HepG2 (cell line): ENCODE measurements around the gene CLIC6. TPM values are rescaled to one million over a fixed set of nuclear protein-coding genes. Genes with fewer than 3 reads are reported as not detected.

Source experiments
- BRF2 ChIP-seq: sonication (generic); formaldehyde crosslinking; IDR thresholded peaks from 2 replicates; pipeline ENCODE4 v1.8.1; 2022; ENCODE audit warnings: mild to moderate bottlenecking, missing genetic modification reagents
- GABPB1 ChIP-seq: IDR thresholded peaks from 2 replicates; pipeline ENCODE4 v1.6.1; 2016; ENCODE audit warnings: mild to moderate bottlenecking, missing genetic modification reagents, moderate library complexity, missing compliant biosample characterization
- HIC2 ChIP-seq: sonication (generic); formaldehyde crosslinking; IDR thresholded peaks from 2 replicates; pipeline ENCODE4 v1.9.0; 2022; ENCODE audit warnings: low read depth, missing genetic modification reagents
- NFAT5 ChIP-seq: sonication (generic); formaldehyde crosslinking; IDR thresholded peaks from 2 replicates; pipeline ENCODE4 v1.4.0; 2020; ENCODE audit warnings: missing genetic modification reagents
- NFYC ChIP-seq: IDR thresholded peaks from 2 replicates; pipeline ENCODE4 v1.6.1; 2016; ENCODE audit warnings: missing genetic modification reagents, missing compliant biosample characterization
- RBM22 ChIP-seq: fragments of 200-400 bp; formaldehyde crosslinking; optimal IDR thresholded peaks from 2 replicates; pipeline ENCODE3; 2017; ENCODE audit warnings: mild to moderate bottlenecking, low read length, moderate library complexity
- SNAPC5 ChIP-seq: sonication (generic); formaldehyde crosslinking; IDR thresholded peaks from 2 replicates; pipeline ENCODE4 v1.8.1; 2023; ENCODE audit warnings: mild to moderate bottlenecking, missing genetic modification reagents, borderline replicate concordance
- ZBTB20 ChIP-seq: sonication (generic); formaldehyde crosslinking; IDR thresholded peaks from 2 replicates; pipeline ENCODE4 v1.8.1; 2023; ENCODE audit warnings: missing genetic modification reagents, low read depth, mild to moderate bottlenecking, borderline replicate concordance
- ZBTB33 ChIP-seq: sonication (generic); formaldehyde crosslinking; IDR thresholded peaks from 2 replicates; pipeline ENCODE4 v1.4.0; 2020; ENCODE audit warnings: missing genetic modification reagents
- ZFYVE20 ChIP-seq: sonication (generic); formaldehyde crosslinking; IDR thresholded peaks from 2 replicates; pipeline ENCODE4 v1.8.0; 2023; ENCODE audit warnings: low read depth, mild to moderate bottlenecking, moderate library complexity, missing genetic modification reagents, borderline replicate concordance
- ZNF576 ChIP-seq: sonication (generic); formaldehyde crosslinking; IDR thresholded peaks from 2 replicates; pipeline ENCODE4 v1.4.0; 2020; ENCODE audit warnings: mild to moderate bottlenecking, missing genetic modification reagents
- ZNF607 ChIP-seq: sonication (generic); formaldehyde crosslinking; IDR thresholded peaks from 2 replicates; pipeline ENCODE4 v1.5.1; 2020; ENCODE audit warnings: missing genetic modification reagents, mild to moderate bottlenecking, borderline replicate concordance
- ZNF710 ChIP-seq: sonication (generic); formaldehyde crosslinking; IDR thresholded peaks from 2 replicates; pipeline ENCODE4 v1.5.0; 2020; ENCODE audit warnings: mild to moderate bottlenecking, missing genetic modification reagents, borderline replicate concordance
- ZNF720 ChIP-seq: sonication (generic); formaldehyde crosslinking; IDR thresholded peaks from 2 replicates; pipeline ENCODE4 v1.4.0; 2020; ENCODE audit warnings: missing genetic modification reagents
- polyA plus RNA-seq, 8 experiments: library from polyadenylated mRNA; depleted of rRNA in 3 of 8; stranded (reverse) in 7 of 8; unstranded in 1 of 8; fragments of >200 nt; fragmentation: Illumina TruSeq in 4 of 8; extraction: Trizol in 4 of 8; gene quantifications; 2 replicates each; pipeline versions ENCODE4 v1.2.1 to v1.2.3, GENCODE V29; 2011 to 2016; ENCODE audit warnings: low read depth in 4 of 8, missing spikeins in 1 of 8, mixed read lengths in 1 of 8; ENCODE audit not compliant: insufficient read depth in 1 of 8
- total RNA-seq, 5 experiments: library from RNA; depleted of rRNA; stranded (reverse); fragments of >200 nt; fragmentation: Illumina TruSeq; extraction: Trizol; gene quantifications; 2 replicates each; pipeline ENCODE4 v1.2.3, GENCODE V29; 2016; ENCODE audit warnings: low read depth in 1 of 5

The CLIC6 gene
- total and polyA plus RNA-seq, 2 of the 13 experiments (the other 11 are each of a cell fraction or from before 2014, with no cell fraction given), result not detected

GRCh38 chr21:34745557-34746255 lies 76.9 kb downstream of the CLIC6 start (continued):
- TF ChIP-seq BRF2 (CRISPR knock-in tag) (no peak), HIC2 (no peak), ZNF710 (CRISPR knock-in tag) (0 out of 2 replicates have a peak, but pooled peaks have one; percentile 23), ZNF607 (CRISPR knock-in tag) (no peak; the same call in 1 of the 2 replicates), ZNF576 (CRISPR knock-in tag) (0 out of 2 replicates have a peak, but pooled peaks have one; percentile 53), ZBTB20 (CRISPR knock-in tag) (no peak), NFYC (CRISPR knock-in tag) (no peak), RBM22 (no peak), GABPB1 (CRISPR knock-in tag) (peak; percentile 77), NFAT5 (CRISPR knock-in tag) (no peak), ZFYVE20 (CRISPR knock-in tag) (no peak), SNAPC5 (CRISPR knock-in tag) (no peak), ZBTB33 (0 out of 2 replicates have a peak, but pooled peaks have one; percentile 25), ZNF720 (CRISPR knock-in tag) (0 out of 2 replicates have a peak, but pooled peaks have one; percentile 39)
